Epithelial cell of esophagus (primary cell): Measurements from ENCODE around the gene PLEKHO2.

Source experiments
- DNase-seq: peaks from one replicate; pipeline ENCODE4 v3.0.0; 2010; ENCODE audit warnings: low read depth
- H3K4me3 ChIP-seq: 2 replicates; pipeline ENCODE4 v1.5.1; 2011; ENCODE audit warnings: mild to moderate bottlenecking, low read length, control low read depth
- CTCF ChIP-seq: IDR thresholded peaks from 2 replicates; pipeline ENCODE4 v1.5.1; 2011; ENCODE audit warnings: low read depth, mild to moderate bottlenecking, low read length, control low read depth, inconsistent platforms; ENCODE audit not compliant: insufficient read depth; ENCODE audit errors: missing control alignments

The PLEKHO2 gene

GRCh38 chr15:64901914-64902313 lies 60.2 kb downstream of the PLEKHO2 start:
- no peak for TF ChIP-seq CTCF
- no peak for DNase-seq
- H3K4me3 ChIP-seq = no peak overlapping the region

- no peak overlapping the region for H3K4me3 ChIP-seq
- DNase-seq = no peak
- no peak for TF ChIP-seq CTCF
Observed at GRCh38 chr15:64902863-64903262, 61.1 kb downstream of the PLEKHO2 start.

- no peak for DNase-seq
- H3K4me3 ChIP-seq = no peak overlapping the region
- TF ChIP-seq CTCF = no peak
Observed at GRCh38 chr15:64903326-64903950, 61.7 kb downstream of the PLEKHO2 start.

- no peak overlapping the region for H3K4me3 ChIP-seq
- DNase-seq = no peak
- TF ChIP-seq CTCF = no peak
Observed at GRCh38 chr15:64904189-64904588, 62.5 kb downstream of the PLEKHO2 start.

- peak; percentile 63 for DNase-seq
- peak; percentile 72 for TF ChIP-seq CTCF
- H3K4me3 ChIP-seq = no peak overlapping the region
Observed at GRCh38 chr15:64905119-64905831, 63.6 kb downstream of the PLEKHO2 start.

GRCh38 chr15:64905941-64906340 lies 64.2 kb downstream of the PLEKHO2 start:
- no peak for TF ChIP-seq CTCF
- H3K4me3 ChIP-seq = no peak overlapping the region
- DNase-seq = no peak

- no peak for TF ChIP-seq CTCF
Observed at GRCh38 chr15:64906402-64906801, 64.7 kb downstream of the PLEKHO2 start.

More at GRCh38 chr15:64906402-64906801, 64.7 kb downstream of the PLEKHO2 start:
- no peak overlapping the region for H3K4me3 ChIP-seq
- no peak for DNase-seq
